Stimulated activated CD4-positive, alpha-beta T cell treated with anti-CD3 and anti-CD28 coated beads, TNF-alpha, amount 100 ng/mL, for 4 hours (primary cell): ENCODE results near the gene CKS1B.
A peak's percentile ranks its signal among the peaks of the same experiment; 100 is the strongest.

Experiments used
- DNase-seq, 3 experiments: peaks; one replicate each; pipeline ENCODE4 v3.0.0-alpha.2; 2020; ENCODE audit warnings: low read depth in 3 of 3

CKS1B gene

GRCh38 chr1:155014709-155015508, 40.4 kb downstream of the CKS1B start:
- no peak for DNase-seq

- no peak for DNase-seq
Measured at GRCh38 chr1:155015527-155016230, 41.2 kb downstream of the CKS1B start.

GRCh38 chr1:155016231-155016831, 41.9 kb downstream of the CKS1B start:
- DNase-seq: no peak

GRCh38 chr1:155017041-155017945, 42.8 kb downstream of the CKS1B start:
- peak; percentile 87 to 93 (median 90) for DNase-seq

- no peak for DNase-seq
Measured at GRCh38 chr1:155017946-155018316, 43.5 kb downstream of the CKS1B start.

- DNase-seq: no peak
Measured at GRCh38 chr1:155018617-155019348, 44.3 kb downstream of the CKS1B start.

GRCh38 chr1:155019377-155020245, 45.1 kb downstream of the CKS1B start:
- DNase-seq: no peak

- DNase-seq: no peak
Measured at GRCh38 chr1:155022136-155022926, 47.9 kb downstream of the CKS1B start.

GRCh38 chr1:155022927-155023236, 48.4 kb downstream of the CKS1B start:
- no peak for DNase-seq

- DNase-seq: no peak
Measured at GRCh38 chr1:155023627-155024026, 49.1 kb downstream of the CKS1B start.

GRCh38 chr1:155024315-155024714, 49.8 kb downstream of the CKS1B start:
- DNase-seq: no peak

GRCh38 chr1:155026154-155026553, 51.7 kb downstream of the CKS1B start:
- no peak for DNase-seq

GRCh38 chr1:155026588-155026987, 52.1 kb downstream of the CKS1B start:
- DNase-seq: no peak
